ENCODE results near the gene TDRD10.

The TDRD10 gene

DNA sequence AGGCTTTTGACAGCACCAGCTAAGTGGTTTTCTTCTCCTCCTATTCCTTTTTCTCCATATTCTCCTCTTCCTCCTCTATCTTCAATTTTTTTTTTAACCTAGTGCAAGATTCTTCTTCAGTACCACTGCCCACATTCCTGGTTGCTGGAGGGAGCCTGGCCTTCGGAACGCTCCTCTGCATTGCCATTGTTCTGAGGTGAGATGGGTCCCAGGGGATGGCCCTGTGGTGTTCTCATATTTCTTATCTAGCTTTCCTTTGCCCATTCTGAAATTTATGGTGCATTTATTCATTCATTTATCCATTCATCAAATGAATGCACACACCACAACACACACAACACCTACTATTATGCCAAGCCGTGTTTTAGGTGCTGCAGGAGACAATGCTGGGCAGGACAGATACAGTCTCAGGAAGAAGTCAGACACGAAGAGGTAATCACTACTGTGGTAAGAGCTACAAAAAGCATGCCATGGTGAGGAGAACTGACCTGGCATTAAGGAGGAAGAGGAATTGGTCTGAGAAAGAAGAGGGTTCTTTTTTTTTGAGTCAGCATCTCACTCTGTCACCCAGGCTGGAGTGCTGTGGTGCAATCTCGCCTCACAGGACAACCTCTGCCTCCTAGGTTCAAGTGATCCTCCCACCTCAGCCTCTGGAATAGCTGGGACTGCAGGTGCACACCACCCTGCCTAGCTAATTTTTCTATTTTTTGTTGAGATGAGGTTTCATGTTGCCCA, 47.5 kb upstream of the TDRD10 start:
- Histone ChIP-seq H3K4me1 (ENCODE audit: insufficient read depth, low read length) (peaks cover 2% of the 10 kb centered on the region; the same call in 1 of the 2 replicates), H3K79me2 (ENCODE audit: insufficient read depth, low read length) (no peaks in the 10 kb centered on the region), H3K9ac (ENCODE audit: low read depth, low read length) (no peak overlapping the region), H3K4me3 (ENCODE audit: low read depth in 1 of 2, low read length in 2 of 2) (no peak overlapping the region), H3K36me3 (ENCODE audit: insufficient read depth, low read length) (no peaks in the 10 kb centered on the region), H3K9me3 (ENCODE audit: insufficient read depth, low read length, severe bottlenecking) (no peaks in the 10 kb centered on the region), H2AFZ (ENCODE audit: low read depth, low read length) (no peak overlapping the region), H3K4me2 (ENCODE audit: insufficient read depth, low read length) (no peak overlapping the region), H3K27ac (ENCODE audit: low read length) (no peak overlapping the region), H4K20me1 (ENCODE audit: insufficient read depth, low read length) (no peaks in the 10 kb centered on the region; the same call in 1 of the 2 replicates), H3K27me3 (ENCODE audit: insufficient read depth, low read length, poor library complexity) (peaks cover 8% of the 10 kb centered on the region)
- DNase-seq (no peak), ATAC-seq (ENCODE audit: insufficient read depth, low read depth) (no peak)
- TF ChIP-seq, protein P1, sequence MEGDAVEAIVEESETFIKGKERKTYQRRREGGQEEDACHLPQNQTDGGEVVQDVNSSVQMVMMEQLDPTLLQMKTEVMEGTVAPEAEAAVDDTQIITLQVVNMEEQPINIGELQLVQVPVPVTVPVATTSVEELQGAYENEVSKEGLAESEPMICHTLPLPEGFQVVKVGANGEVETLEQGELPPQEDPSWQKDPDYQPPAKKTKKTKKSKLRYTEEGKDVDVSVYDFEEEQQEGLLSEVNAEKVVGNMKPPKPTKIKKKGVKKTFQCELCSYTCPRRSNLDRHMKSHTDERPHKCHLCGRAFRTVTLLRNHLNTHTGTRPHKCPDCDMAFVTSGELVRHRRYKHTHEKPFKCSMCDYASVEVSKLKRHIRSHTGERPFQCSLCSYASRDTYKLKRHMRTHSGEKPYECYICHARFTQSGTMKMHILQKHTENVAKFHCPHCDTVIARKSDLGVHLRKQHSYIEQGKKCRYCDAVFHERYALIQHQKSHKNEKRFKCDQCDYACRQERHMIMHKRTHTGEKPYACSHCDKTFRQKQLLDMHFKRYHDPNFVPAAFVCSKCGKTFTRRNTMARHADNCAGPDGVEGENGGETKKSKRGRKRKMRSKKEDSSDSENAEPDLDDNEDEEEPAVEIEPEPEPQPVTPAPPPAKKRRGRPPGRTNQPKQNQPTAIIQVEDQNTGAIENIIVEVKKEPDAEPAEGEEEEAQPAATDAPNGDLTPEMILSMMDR (IDR thresholded peaks at IDR 0.05; ENCODE audit: borderline replicate concordance, extremely low read depth, low read length, poor library complexity, severe bottlenecking): no peak
- no peak for TF ChIP-seq EZH2 (IDR thresholded peaks at IDR 0.05; ENCODE audit: borderline replicate concordance, low read depth, low read length, severe bottlenecking)

DNA sequence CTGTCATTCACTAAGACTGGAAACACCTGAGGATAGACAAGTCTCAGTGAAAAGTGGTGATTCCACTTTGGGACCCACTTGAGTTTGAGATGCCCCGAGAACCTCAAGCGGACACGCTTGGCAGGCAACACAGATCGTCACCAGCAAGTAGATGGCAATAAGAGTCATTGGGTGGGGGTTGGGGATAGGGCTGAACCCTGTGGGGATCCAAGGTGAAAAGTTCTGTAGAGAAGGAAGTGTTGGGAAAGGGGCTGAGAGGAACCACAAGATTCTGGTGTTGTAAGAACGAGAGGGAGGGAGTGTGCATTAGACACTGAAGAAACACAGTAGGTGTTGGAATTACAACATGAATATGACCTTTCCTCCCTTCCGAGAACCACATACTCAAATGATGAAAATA, 45.4 kb upstream of the TDRD10 start:
- no peak for TF ChIP-seq EZH2 (IDR thresholded peaks at IDR 0.05; ENCODE audit: borderline replicate concordance, low read depth, low read length, severe bottlenecking)
- TF ChIP-seq, protein P1 (IDR thresholded peaks at IDR 0.05; ENCODE audit: borderline replicate concordance, extremely low read depth, low read length, poor library complexity, severe bottlenecking): no peak
- Histone ChIP-seq H3K9ac (ENCODE audit: low read depth, low read length) (no peak overlapping the region), H3K27ac (ENCODE audit: low read length) (no peak overlapping the region), H3K4me2 (ENCODE audit: insufficient read depth, low read length) (no peak overlapping the region), H2AFZ (ENCODE audit: low read depth, low read length) (no peak overlapping the region), H3K9me3 (ENCODE audit: insufficient read depth, low read length, severe bottlenecking) (no peaks in the 10 kb centered on the region), H3K79me2 (ENCODE audit: insufficient read depth, low read length) (no peaks in the 10 kb centered on the region), H3K27me3 (ENCODE audit: insufficient read depth, low read length, poor library complexity) (peaks cover 5% of the 10 kb centered on the region), H3K36me3 (ENCODE audit: insufficient read depth, low read length) (no peaks in the 10 kb centered on the region), H3K4me3 (ENCODE audit: low read depth in 1 of 2, low read length in 2 of 2) (no peak overlapping the region), H3K4me1 (ENCODE audit: insufficient read depth, low read length) (peaks cover 2% of the 10 kb centered on the region; the same call in 1 of the 2 replicates), H4K20me1 (ENCODE audit: insufficient read depth, low read length) (no peaks in the 10 kb centered on the region)
- no peak for DNase-seq
- ATAC-seq (ENCODE audit: insufficient read depth, low read depth): no peak

DNA sequence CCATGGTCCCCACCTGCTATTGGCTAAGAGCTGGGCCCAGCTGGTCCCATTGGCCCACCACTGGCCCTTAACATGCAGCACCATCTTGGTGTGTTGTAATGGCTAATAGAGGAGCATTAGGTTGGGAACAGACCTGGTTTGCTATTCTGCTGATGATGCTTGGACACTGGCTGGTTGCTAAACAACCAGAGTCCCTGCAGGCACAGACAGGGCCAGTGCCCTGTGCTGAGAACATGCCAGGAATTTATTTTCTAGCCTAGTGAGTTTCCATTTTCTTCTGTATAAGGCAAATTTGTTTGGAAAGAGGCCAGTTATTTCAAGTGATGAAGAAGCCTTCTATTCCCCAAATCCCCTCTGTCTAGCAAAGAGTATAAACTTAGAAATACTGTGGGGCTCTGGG, 42.9 kb upstream of the TDRD10 start:
- H3K36me3 ChIP-seq (ENCODE audit: insufficient read depth, low read length): no peaks in the 10 kb centered on the region
- H3K27ac ChIP-seq (ENCODE audit: low read length): no peak overlapping the region
- no peaks in the 10 kb centered on the region for H3K27me3 ChIP-seq (ENCODE audit: insufficient read depth, low read length, poor library complexity)
- no peak for DNase-seq
- no peak overlapping the region for H2AFZ ChIP-seq (ENCODE audit: low read depth, low read length)
- no peaks in the 10 kb centered on the region for H3K79me2 ChIP-seq (ENCODE audit: insufficient read depth, low read length)
- no peak overlapping the region for H3K4me2 ChIP-seq (ENCODE audit: insufficient read depth, low read length)
- H3K9ac ChIP-seq (ENCODE audit: low read depth, low read length): no peak overlapping the region
- H3K4me1 ChIP-seq (ENCODE audit: insufficient read depth, low read length): peaks cover 10% of the 10 kb centered on the region
- TF ChIP-seq, protein P1 (IDR thresholded peaks at IDR 0.05; ENCODE audit: borderline replicate concordance, extremely low read depth, low read length, poor library complexity, severe bottlenecking): no peak
- no peak for TF ChIP-seq EZH2 (IDR thresholded peaks at IDR 0.05; ENCODE audit: borderline replicate concordance, low read depth, low read length, severe bottlenecking)
- H3K4me3 ChIP-seq (ENCODE audit: low read depth in 1 of 2, low read length in 2 of 2): no peak overlapping the region
- no peaks in the 10 kb centered on the region for H3K9me3 ChIP-seq (ENCODE audit: insufficient read depth, low read length, severe bottlenecking)
- H4K20me1 ChIP-seq (ENCODE audit: insufficient read depth, low read length): no peaks in the 10 kb centered on the region
- ATAC-seq (ENCODE audit: insufficient read depth, low read depth): no peak
